GM23338 (cell line): ENCODE data around the gene LAMTOR5. TPM values are rescaled to one million over a fixed set of nuclear protein-coding genes. Genes with fewer than 3 reads are reported as not detected.
"Not testable (repeated sequence)": the region's sequence is repeated elsewhere in the genome, so short reads cannot be mapped to it uniquely, and the experiment has no call there.

ENCODE experiments used
- ATAC-seq: fragments of 200-7000 bp; cut with Tn5 transposase; 3 replicates; pipeline ENCODE4 v1.9.1; 2020
- DNase-seq: peaks from one replicate; pipeline ENCODE4 v3.0.0-alpha.2; 2015; ENCODE audit warnings: low spot score
- H2AFZ ChIP-seq: fragments of 200-600 bp; sonication (generic); 2 replicates; pipeline ENCODE4 v1.8.0; 2016; ENCODE audit warnings: antibody characterized with exemption, mild to moderate bottlenecking, moderate library complexity
- H3F3A ChIP-seq: fragments of 200-600 bp; sonication (generic); replicated peaks from 2 replicates; pipeline ENCODE4 v1.8.0; 2017; ENCODE audit warnings: antibody characterized with exemption, mixed run types, low read depth
- H3K27ac ChIP-seq: fragments of 200-600 bp; sonication (generic); 2 replicates; pipeline ENCODE4 v1.6.1; 2016; ENCODE audit warnings: low read depth
- H3K27me3 ChIP-seq: fragments of 200-600 bp; sonication (generic); 2 replicates; pipeline ENCODE4 v1.8.0; 2016; ENCODE audit warnings: mild to moderate bottlenecking, mixed run types, moderate library complexity; ENCODE audit not compliant: insufficient read depth
- H3K36me3 ChIP-seq: fragments of 200-600 bp; sonication (generic); 2 replicates; pipeline ENCODE4 v1.8.0; 2016; ENCODE audit warnings: mild to moderate bottlenecking; ENCODE audit not compliant: insufficient read depth
- H3K4me1 ChIP-seq: fragments of 200-600 bp; sonication (generic); 2 replicates; pipeline ENCODE4 v1.8.0; 2016; ENCODE audit warnings: mild to moderate bottlenecking, moderate library complexity; ENCODE audit not compliant: insufficient read depth
- H3K4me2 ChIP-seq: fragments of 200-600 bp; sonication (generic); 2 replicates; pipeline ENCODE4 v1.7.1; 2017; ENCODE audit warnings: mixed run types
- H3K4me3 ChIP-seq: fragments of 200-600 bp; sonication (generic); 2 replicates; pipeline ENCODE4 v1.6.1; 2016; ENCODE audit warnings: mixed run types
- H3K79me2 ChIP-seq: fragments of 200-600 bp; sonication (generic); replicated peaks from 2 replicates; pipeline ENCODE4 v1.8.0; 2017; ENCODE audit warnings: mild to moderate bottlenecking; ENCODE audit not compliant: insufficient read depth
- H3K9me2 ChIP-seq: fragments of 200-600 bp; sonication (generic); 2 replicates; pipeline ENCODE4 v1.8.0; 2017; ENCODE audit not compliant: insufficient read depth
- H4K20me1 ChIP-seq: fragments of 200-600 bp; sonication (generic); replicated peaks from 2 replicates; pipeline ENCODE4 v1.8.0; 2017; ENCODE audit warnings: mild to moderate bottlenecking; ENCODE audit not compliant: insufficient read depth
- H3K27ac Mint-ChIP-seq: 2 replicates; pipeline ENCODE4 v1.8.0; 2020; ENCODE audit warnings: inconsistent platforms, mild to moderate bottlenecking, moderate library complexity, mixed read lengths
- H3K27me3 Mint-ChIP-seq: 3 replicates; pipeline ENCODE4 v1.8.0; 2022; ENCODE audit warnings: low read depth, mild to moderate bottlenecking, moderate library complexity, mixed read lengths, inconsistent platforms; ENCODE audit not compliant: insufficient read depth, poor library complexity
- H3K36me3 Mint-ChIP-seq: 3 replicates; pipeline ENCODE4 v1.8.0; 2021; ENCODE audit warnings: low read depth, mild to moderate bottlenecking, inconsistent platforms, moderate library complexity, mixed read lengths
- H3K4me1 Mint-ChIP-seq: 3 replicates; pipeline ENCODE4 v1.8.0; 2020; ENCODE audit warnings: mild to moderate bottlenecking, inconsistent platforms, mixed read lengths
- H3K4me3 Mint-ChIP-seq: 3 replicates; pipeline ENCODE4 v1.8.0; 2021; ENCODE audit warnings: moderate library complexity, mild to moderate bottlenecking, inconsistent platforms, mixed read lengths
- H3K9me3 Mint-ChIP-seq: 3 replicates; pipeline ENCODE4 v1.8.0; 2020; ENCODE audit warnings: moderate library complexity, mild to moderate bottlenecking, inconsistent platforms, mixed read lengths
- EZH2 ChIP-seq: fragments of 200-600 bp; sonication (generic); IDR thresholded peaks from one replicate; pipeline ENCODE4 v1.8.0; 2017; ENCODE audit warnings: antibody characterized with exemption, mild to moderate bottlenecking, low read depth; ENCODE audit not compliant: unreplicated experiment
- ZNF114 ChIP-seq: fragments of 250-450 bp; sonication (Bioruptor Pico); IDR thresholded peaks from 2 replicates; pipeline ENCODE4 v1.5.0; 2020; ENCODE audit warnings: mild to moderate bottlenecking, moderate library complexity
- ZNF331 ChIP-seq: fragments of 250-450 bp; sonication (Bioruptor Pico); IDR thresholded peaks from 2 replicates; pipeline ENCODE4 v1.5.0; 2020; ENCODE audit warnings: low read depth, mild to moderate bottlenecking, moderate library complexity
- polyA plus RNA-seq: library from polyadenylated mRNA; unstranded; fragments of >200 nt; fragmentation: Nextera tagmentation; extraction: Ambion mirVana; gene quantifications from 2 replicates; pipeline ENCODE4 v1.2.1, GENCODE V29; 2016
- total RNA-seq: library from RNA; depleted of rRNA; stranded (reverse); fragments of >200 nt; shearing (Covaris generic); gene quantifications from 2 replicates; pipeline ENCODE4 v1.2.3, GENCODE V29; 2014
- TF ChIP-seq, protein P1 (sequence below), 2 experiments: fragments of 200-600 bp in 1 of 2; sonication (generic) in 1 of 2; conservative IDR thresholded peaks; 2 replicates each; pipeline versions ENCODE4 v1.5.1 to v1.6.1; 2016 to 2017; ENCODE audit warnings: antibody characterized with exemption in 2 of 2, low read depth in 2 of 2, mild to moderate bottlenecking in 2 of 2, moderate library complexity in 1 of 2
- TF ChIP-seq, protein P2 (sequence below): fragments of 250-450 bp; sonication (Bioruptor Pico); IDR thresholded peaks from 2 replicates; pipeline ENCODE4 v1.5.0; 2020; ENCODE audit warnings: mild to moderate bottlenecking, moderate library complexity

The LAMTOR5 gene
- total and polyA plus RNA-seq, 2 experiments from 2014 or later = 41.0 to 246 TPM

DNA sequence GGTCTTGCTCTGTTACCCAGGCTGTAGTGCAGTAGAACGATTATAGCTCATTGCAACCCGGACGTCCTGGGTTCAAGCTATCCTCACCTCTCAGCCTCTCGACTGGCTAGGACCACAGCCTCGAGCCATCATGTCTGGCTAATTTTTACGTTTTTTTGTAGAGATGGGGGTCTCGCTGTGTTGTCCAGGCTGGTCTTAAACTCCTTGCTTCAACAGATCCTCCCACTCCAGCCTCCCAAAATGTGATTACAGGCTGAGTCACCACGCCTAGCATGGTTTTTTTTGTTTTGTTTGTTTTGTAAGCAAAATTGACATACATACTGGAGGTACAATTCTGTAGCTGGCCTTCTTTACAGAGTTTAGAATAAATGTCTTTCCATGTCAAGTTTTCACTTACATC lies 994 bp upstream of the LAMTOR5 start (continued):
- TF ChIP-seq, protein P1, sequence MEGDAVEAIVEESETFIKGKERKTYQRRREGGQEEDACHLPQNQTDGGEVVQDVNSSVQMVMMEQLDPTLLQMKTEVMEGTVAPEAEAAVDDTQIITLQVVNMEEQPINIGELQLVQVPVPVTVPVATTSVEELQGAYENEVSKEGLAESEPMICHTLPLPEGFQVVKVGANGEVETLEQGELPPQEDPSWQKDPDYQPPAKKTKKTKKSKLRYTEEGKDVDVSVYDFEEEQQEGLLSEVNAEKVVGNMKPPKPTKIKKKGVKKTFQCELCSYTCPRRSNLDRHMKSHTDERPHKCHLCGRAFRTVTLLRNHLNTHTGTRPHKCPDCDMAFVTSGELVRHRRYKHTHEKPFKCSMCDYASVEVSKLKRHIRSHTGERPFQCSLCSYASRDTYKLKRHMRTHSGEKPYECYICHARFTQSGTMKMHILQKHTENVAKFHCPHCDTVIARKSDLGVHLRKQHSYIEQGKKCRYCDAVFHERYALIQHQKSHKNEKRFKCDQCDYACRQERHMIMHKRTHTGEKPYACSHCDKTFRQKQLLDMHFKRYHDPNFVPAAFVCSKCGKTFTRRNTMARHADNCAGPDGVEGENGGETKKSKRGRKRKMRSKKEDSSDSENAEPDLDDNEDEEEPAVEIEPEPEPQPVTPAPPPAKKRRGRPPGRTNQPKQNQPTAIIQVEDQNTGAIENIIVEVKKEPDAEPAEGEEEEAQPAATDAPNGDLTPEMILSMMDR (conservative IDR thresholded peaks at IDR 0.05; ENCODE audit: low read depth in 2 of 2) = no peak
- TF ChIP-seq, protein P2, sequence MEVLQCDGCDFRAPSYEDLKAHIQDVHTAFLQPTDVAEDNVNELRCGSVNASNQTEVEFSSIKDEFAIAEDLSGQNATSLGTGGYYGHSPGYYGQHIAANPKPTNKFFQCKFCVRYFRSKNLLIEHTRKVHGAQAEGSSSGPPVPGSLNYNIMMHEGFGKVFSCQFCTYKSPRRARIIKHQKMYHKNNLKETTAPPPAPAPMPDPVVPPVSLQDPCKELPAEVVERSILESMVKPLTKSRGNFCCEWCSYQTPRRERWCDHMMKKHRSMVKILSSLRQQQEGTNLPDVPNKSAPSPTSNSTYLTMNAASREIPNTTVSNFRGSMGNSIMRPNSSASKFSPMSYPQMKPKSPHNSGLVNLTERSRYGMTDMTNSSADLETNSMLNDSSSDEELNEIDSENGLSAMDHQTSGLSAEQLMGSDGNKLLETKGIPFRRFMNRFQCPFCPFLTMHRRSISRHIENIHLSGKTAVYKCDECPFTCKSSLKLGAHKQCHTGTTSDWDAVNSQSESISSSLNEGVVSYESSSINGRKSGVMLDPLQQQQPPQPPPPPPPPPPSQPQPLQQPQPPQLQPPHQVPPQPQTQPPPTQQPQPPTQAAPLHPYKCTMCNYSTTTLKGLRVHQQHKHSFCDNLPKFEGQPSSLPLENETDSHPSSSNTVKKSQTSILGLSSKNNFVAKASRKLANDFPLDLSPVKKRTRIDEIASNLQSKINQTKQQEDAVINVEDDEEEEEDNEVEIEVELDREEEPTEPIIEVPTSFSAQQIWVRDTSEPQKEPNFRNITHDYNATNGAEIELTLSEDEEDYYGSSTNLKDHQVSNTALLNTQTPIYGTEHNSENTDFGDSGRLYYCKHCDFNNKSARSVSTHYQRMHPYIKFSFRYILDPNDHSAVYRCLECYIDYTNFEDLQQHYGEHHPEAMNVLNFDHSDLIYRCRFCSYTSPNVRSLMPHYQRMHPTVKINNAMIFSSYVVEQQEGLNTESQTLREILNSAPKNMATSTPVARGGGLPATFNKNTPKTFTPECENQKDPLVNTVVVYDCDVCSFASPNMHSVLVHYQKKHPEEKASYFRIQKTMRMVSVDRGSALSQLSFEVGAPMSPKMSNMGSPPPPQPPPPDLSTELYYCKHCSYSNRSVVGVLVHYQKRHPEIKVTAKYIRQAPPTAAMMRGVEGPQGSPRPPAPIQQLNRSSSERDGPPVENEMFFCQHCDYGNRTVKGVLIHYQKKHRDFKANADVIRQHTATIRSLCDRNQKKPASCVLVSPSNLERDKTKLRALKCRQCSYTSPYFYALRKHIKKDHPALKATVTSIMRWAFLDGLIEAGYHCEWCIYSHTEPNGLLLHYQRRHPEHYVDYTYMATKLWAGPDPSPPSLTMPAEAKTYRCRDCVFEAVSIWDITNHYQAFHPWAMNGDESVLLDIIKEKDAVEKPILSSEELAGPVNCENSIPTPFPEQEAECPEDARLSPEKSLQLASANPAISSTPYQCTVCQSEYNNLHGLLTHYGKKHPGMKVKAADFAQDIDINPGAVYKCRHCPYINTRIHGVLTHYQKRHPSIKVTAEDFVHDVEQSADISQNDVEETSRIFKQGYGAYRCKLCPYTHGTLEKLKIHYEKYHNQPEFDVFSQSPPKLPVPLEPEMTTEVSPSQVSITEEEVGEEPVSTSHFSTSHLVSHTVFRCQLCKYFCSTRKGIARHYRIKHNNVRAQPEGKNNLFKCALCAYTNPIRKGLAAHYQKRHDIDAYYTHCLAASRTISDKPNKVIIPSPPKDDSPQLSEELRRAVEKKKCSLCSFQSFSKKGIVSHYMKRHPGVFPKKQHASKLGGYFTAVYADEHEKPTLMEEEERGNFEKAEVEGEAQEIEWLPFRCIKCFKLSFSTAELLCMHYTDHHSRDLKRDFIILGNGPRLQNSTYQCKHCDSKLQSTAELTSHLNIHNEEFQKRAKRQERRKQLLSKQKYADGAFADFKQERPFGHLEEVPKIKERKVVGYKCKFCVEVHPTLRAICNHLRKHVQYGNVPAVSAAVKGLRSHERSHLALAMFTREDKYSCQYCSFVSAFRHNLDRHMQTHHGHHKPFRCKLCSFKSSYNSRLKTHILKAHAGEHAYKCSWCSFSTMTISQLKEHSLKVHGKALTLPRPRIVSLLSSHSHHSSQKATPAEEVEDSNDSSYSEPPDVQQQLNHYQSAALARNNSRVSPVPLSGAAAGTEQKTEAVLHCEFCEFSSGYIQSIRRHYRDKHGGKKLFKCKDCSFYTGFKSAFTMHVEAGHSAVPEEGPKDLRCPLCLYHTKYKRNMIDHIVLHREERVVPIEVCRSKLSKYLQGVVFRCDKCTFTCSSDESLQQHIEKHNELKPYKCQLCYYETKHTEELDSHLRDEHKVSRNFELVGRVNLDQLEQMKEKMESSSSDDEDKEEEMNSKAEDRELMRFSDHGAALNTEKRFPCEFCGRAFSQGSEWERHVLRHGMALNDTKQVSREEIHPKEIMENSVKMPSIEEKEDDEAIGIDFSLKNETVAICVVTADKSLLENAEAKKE (CRISPR knock-in tag) = no peak
- TF ChIP-seq EZH2 (no peak), ZNF331 (CRISPR knock-in tag) (no peak), ZNF114 (CRISPR knock-in tag) (no peak)

DNA sequence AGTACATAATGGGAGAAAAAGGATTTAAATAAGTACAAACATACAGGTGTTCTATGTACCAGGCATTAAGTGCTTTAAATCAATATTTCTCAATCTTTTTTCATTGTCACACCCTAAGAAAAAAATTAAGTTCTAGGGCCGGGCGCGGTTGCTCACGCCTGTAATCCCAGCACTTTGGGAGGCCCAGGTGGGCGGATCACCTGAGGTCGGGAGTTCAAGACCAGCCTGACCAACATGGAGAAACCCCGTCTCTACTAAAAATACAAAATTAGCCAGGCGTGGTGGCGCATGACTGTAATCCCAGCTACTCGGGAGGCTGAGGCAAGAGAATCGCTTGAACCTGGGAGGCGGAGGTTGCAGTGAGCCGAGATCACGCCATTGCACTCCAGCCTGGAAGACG lies 1.1 kb downstream of the LAMTOR5 start:
- DNase-seq, H3K4me1 ChIP-seq, H2AFZ ChIP-seq, H3K27me3 Mint-ChIP-seq, H3K27me3 ChIP-seq, H3K9me3 Mint-ChIP-seq, H3K27ac ChIP-seq, H4K20me1 ChIP-seq, H3K4me1 Mint-ChIP-seq, ATAC-seq, H3K9me2 ChIP-seq, H3F3A ChIP-seq: not testable (repeated sequence)
- Mint-ChIP-seq H3K27ac (peak overlapping the region; percentile 97; the same call in 1 of the 2 replicates), H3K4me3 (peak overlapping the region; percentile 99), H3K36me3 (peaks cover 22% of the 10 kb centered on the region)
- Histone ChIP-seq H3K4me3 (peak overlapping the region; percentile 88), H3K36me3 (peaks cover 30% of the 10 kb centered on the region), H3K4me2 (peak overlapping the region; percentile 88), H3K79me2 (peaks cover 17% of the 10 kb centered on the region)
